Activated CD8-positive, alpha-beta memory T cell treated with anti-CD3 and anti-CD28 coated beads for 4 hours (primary cell): Measurements from ENCODE around the gene PIGV.

Source experiments
- DNase-seq, 2 donors: peaks; one replicate each; pipeline ENCODE4 v3.0.0-alpha.2; 2020; ENCODE audit warnings: low read depth in 2 of 2

Gene PIGV

DNA sequence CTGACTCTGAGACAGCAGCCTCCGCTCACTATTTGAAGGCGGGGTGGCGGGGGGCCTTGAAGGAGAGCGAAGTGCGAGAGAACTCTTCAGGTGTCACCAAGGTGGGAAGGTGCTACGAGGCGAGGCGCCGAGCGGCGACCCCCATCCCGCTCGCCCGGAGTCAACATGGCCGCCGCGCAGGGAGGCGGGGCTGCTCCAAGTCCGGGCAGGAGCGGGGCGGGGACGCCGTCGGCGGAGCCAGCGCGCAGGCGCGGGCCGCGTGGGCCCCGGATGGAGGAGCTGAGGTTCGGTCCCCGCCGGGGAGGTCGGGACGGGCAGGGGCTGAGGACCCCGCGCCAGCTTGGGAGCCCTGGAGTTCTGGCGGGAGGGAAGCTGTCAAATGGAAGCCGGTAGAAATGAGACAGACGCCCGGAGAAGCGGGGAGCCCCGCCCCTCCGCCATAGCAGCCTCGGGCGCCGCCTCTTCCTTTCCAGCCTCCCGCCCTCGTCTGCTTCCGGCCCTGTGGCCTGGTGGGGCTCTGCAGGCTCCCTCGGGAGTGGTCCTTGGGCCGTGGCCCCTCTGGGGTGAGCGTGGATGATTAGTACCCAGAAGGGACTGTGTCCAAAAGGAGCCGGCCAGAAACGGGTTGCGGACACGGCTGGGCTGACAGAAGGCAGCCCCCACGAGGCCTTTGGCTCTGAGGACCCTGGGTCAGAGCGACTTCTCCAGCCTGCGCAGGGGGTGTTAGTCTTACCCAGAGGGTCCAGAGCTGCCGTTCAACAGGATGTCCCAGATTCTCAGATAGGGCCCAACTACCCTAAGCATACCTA is at the start of gene PIGV:
TSS of gene PIGV (plus strand) at position 245 of the 809 bp plus-strand sequence. CDS start 2,866 bp downstream, outside the sequence.
- DNase-seq, result peak; percentile 74 to 78

DNA sequence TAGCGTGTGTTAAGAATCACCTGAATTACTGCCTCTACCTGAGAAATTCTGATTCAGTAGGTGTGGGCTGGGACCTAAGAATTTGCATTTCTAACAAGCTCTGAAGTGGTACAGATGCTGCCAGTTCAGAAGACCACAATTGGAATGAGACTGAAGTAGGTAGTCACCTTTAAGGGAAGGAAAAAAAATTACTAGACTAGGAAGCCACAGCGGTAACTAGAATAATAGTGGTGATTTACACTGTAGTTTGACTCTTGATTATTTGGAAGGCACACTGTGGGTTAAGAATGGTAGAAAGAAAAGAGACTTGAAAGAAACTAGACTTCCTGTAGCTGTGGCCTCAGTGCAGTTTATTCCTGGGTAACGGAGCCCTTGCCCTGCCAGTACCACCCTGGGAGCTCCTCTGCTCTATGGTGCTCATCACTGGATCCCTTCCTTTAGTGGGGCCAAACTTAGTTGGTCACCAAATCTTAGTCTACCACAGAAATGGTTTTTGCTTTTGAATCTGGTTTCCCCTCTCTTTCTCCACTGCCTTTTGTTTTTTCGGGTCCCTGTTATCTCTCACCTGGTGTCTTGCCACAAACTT is 48.3 kb upstream of the PIGV start:
- no peak for DNase-seq

DNA sequence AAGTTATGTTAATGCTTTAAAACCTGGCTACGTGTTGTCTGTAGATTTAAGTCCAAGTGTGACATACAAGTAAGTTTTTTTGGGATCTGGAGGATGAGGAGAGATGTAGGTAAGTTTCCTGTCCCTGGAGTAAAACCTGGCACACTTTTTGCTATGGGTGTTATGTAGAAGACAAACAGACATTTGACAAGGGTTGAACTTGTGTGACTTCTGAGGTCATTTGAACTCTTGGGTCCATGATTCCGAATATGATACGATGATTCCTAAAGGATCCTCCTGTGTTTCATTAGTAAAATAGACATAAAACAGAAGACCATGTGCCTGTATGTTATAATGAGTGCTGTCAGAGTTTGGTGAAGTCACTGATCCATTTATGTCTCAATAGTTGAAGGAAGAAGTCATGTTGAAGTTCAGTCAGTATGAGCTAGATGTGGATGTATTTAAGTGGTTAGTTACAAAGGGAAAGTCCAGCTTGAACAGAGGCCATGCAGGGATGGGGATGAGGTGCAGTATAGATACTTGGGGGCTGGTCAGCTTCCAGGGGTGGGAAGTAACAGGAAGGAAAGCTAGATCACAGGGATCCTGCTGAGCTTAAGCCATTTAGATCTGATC is 47.6 kb upstream of the PIGV start:
- no peak for DNase-seq

DNA sequence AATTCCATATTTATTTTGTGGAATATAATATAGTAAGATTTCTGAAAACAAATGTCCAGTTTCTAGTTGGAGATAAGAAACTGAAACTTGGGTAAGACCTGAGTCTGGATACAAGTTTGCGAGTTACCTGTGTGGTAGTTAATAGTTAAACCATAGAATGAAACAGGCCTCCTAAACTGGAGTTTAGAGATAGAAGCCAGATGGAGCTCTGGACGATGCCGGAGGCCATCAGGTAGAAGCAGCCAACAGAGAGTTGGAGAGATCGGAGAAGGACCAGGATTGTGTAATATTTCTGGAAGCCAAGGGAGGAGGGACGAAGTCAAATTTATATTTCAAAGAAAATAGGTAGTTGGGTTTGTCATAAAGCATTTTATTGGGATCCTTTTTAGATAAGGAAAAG is 46.8 kb upstream of the PIGV start:
- DNase-seq, result no peak

DNA sequence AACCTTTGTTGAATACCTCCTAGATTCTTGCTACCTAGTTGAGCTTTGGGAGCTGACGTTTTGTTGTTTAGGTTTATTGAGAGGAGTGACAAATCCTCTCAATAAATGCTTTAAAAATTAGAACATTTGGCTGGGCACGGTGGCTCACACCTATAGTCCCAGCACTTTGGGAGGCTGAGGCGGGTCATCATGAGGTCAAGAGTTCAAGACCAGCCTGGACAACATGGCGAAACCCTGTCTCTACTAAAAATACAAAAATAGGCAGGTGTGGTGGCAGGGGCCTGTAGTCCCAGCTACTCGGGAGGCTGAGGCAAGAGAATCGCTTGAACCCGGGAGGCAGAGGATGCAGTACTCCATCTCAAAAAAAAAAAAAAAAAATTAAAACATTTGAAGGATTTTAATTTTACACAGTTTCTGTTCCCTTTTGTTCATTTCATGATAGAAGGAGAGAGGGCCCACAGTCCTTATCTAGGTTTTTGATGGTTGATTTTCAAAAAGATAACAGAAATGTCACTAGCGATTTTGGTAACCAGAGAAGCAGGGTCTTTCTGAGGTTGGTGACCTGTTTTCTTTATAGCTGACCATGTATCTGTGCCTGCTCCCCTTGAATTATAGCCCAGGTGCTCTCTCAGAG is 44.2 kb upstream of the PIGV start:
- DNase-seq, result no peak

DNA sequence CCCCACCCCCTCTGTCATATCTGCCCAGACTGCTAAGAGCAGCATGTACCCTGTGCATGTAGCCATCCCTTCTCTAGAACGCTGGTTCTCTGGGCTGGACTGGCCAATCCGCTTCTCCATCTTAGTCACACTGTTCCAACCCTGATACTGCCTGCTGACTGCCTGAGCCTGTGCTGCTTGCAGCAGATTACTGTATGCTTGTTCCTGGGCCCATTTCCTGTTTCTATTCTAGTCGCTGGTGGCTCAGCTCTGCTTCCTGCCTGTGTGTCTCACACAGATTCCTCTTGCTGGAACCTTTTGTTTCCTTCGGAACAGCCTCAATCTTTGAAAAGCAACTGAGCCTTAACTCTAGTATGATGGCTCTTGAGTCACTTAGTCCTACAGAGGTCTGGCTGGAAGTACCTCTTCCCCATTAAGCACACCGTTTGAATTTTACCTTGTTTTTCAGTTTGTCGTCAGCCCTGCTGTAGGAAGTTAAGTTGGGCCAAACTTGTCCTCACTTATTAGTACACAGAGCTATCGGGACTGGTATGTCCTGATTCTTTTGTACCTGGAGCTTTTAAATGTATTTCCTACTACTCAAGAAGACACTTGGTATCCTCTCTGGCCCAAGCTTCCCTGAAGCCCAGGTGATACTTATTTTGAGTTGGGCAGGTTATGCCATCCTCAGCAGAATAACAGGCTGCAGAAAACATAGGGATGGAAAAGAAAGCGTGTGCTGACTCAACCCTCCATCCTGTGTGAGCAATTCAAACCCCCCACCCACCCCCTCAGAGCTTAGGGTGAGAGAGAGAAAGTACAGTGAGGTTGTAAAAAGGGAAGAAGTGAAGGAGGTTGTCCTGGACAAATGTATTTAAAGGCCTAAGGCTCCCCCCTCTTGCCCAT is 43.4 kb upstream of the PIGV start:
- peak; percentile 76 to 78 for DNase-seq

DNA sequence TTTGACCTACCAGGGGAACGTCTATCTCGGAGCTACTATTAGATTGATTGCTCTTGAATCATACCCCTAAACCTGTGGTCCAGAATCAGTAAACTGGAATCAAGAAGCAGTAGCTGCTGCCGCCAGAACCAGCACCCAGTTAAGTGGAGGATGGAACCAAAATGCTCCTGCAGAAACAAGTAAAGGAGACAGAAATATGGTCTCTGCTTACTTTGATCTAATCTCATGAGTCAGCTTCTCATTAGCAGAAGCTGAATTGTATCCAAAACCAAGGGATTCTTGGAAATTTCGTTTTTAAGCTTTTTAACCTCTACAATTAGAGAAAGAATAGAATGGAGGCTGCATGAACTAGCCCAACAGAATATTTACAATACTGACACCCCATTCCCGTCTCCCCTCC is 42.6 kb upstream of the PIGV start:
- no peak for DNase-seq

DNA sequence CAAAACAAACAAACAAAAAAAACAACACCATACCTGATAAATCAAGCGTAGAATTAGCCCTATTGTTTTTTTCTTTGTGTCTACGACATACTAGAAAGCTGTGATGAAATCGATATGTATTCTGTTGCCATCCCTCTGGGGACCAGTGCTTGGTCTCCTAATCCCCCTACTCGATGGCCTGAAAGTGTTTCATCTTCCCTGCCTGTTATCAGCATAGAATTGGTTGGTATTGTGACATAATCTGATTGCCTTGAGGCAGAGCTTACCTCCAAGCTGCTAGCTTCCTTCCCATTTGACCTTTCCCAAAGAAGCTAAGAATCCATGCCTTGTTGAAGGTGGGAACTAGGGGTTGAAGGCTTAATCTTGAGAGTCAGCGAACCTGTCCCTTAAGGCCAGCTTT is 40.7 kb upstream of the PIGV start:
- no peak for DNase-seq

DNA sequence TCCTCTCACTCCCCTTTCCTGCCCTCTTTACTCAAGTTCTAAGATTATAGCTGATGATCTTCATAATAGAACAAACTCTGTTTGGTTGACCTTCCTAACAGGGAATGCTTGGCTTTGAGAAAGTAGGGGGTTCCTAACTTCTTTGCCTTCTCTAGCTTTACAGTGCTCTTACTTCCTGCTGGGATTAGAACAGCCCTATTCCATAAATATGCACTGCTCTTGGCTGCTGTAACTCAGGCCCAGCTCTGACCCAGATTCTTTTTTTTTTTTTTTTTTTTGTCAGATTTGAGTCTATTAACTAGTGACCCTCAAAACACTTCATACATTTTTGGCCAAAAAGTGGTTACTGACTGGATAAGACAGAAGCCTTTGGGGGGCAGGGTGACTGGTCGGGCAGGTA is 39.4 kb upstream of the PIGV start:
- no peak for DNase-seq

DNA sequence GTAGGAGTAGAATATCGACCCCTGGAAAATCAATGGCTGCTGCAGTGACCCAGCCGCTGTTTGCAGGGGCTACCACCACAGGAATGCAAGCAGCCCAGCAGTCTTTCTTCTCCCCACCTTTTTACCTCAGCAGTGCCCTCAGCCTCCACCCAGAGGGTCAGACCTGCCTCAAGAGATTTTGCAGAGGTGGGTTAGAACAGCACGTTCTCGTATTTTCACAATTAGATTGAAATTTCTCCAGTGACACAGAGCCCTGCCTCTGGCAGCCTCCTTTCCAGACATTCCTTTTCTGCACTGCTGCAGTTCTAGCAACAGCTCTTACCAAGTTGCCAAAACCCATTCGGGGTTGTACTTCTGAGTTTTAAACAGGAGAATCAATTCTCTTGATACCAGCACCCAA is 38.3 kb upstream of the PIGV start:
- no peak for DNase-seq

DNA sequence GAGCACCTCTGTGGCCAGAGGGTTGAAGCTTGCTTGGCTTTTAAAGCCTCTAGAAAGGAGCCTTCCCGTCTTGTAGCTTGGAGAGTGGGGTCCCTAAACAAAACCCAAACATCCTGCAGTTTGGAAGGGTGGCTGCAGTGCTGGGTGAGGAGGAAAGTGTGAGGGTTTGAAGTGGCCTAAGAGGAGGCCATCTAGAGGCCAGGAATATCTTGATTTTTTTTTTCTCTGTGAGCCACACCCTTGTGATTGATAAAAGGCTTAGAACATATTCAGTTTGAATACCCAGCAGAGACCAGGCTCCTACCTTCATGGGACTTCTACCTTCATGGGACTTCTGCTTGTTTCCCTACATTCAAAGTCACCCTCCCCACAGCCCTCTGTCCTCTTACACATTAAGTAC is 37.3 kb upstream of the PIGV start:
- no peak for DNase-seq

DNA sequence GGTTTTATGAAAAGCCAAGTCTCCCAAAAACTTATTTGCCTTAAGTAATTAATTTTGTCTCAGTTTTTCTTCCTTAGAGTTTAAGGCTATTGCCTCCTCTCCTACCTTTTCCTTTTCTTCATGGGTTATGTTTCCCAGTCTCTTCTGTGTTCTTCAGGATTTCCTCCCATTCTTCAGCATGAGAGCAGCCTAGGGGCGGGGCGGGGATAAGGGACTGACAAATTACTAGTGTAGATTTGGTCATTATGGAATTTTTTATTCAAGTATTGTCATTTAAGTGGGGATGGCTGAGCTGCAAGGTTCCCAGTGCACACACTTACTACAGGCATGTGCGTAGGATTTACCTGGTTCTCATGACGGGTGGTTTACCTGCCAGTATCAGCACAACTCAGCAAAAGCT is 35.2 kb upstream of the PIGV start:
- no peak for DNase-seq

DNA sequence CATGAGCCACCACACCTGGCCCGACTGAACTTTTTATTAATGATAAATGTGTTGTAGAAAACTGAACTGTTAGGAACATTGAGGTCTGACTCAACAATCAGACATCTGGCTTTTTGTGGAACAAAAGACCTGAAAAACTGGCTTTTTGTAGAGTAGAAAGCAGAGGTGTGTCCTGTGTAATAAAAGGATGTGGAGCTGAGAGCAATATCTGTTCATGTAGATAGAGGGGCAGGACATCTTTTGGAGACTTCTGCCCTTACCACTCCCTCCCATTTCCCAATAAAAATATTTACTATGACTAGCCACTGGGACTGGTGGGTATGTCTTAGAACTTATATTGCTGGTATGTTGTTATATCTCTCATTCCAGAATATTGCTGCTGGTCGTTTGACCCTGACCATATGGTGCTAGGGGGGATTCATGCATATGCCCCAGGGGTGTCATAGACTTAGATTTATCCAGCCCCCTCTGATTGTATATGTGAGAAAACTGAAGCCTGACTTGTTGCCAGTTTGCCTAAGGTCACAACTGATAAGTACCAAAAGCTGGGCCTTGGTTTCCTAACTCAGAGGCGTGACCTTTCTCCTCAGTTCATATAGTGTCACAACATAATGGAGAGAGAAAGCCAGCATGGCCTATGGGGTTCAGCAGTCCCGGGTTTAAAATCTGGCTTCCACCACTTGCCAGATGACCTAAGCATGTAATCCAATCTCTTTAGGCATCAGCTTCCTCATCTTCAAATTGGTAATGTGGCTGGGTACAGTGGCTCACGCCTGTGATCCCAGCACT is 33.5 kb upstream of the PIGV start:
- DNase-seq, result no peak

DNA sequence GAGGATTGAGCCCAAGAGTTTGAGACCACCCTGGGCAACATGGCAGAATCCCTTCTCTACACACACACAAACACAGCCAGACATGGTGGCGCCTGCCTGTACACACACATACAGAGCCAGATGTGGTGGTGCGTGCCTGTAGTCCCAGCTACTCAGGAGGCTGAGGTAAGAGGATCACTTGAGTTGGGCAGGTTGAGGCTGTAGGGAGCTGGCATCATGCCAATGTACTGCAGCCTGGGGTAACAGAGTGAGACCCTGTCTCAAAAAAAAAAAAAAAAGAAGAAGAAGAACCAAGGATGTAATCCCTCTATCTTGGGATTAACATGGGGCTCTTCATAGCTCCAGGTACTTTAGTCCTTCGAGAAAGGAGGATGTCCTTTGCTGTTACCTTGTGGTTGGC is 29.4 kb upstream of the PIGV start:
- no peak for DNase-seq

DNA sequence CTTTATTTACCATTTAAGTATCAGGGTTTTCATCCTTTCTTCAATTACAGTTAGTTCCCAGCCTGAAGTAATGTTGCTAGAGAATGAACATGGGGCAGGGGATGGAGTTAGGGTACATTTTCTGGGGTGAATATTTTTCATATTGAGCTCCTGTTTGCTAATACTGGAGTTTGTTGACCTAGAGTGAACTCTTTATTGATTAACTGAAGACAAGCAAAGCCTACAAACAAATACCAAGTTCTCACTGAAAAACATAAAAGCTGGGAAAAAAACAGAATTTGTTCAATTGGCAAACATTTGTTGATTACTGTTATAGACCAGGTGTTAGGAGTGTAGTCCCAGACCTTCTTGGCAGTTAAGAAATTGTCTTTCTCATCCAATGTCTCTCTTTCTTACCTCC is 28.2 kb upstream of the PIGV start:
- no peak for DNase-seq

DNA sequence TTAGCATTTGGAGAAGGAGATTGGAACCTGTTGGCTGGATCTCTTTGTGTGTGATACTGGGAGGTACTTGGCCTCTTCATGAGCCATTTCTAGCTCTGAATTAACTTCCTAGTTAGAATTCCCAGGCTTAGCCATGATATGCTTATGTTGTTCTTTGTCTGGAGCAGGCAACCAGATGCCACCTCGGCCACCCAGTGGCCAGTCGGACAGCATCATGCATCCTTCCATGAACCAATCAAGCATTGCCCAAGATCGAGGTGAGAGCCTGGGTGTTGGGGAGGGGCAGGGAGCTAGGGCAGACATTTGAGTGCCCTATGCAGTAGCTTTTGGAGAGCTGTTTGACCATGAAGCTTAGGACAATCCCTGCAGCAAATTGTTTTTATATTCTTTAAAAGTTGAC is 26.5 kb upstream of the PIGV start:
- DNase-seq, result no peak

DNA sequence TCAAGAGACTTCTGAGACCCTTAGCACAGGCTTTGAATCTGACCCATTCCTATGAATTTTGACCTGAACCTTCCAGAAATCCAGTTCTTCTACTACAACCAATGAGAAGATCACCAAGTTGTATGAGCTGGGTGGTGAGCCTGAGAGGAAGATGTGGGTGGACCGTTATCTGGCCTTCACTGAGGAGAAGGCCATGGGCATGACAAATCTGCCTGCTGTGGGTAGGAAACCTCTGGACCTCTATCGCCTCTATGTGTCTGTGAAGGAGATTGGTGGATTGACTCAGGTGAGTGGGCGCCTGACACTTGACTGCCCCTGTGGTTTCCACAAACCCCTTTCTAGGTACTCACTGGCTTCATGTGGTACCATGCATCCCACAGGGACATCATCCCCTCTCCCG is 20.0 kb upstream of the PIGV start:
- DNase-seq, result no peak

DNA sequence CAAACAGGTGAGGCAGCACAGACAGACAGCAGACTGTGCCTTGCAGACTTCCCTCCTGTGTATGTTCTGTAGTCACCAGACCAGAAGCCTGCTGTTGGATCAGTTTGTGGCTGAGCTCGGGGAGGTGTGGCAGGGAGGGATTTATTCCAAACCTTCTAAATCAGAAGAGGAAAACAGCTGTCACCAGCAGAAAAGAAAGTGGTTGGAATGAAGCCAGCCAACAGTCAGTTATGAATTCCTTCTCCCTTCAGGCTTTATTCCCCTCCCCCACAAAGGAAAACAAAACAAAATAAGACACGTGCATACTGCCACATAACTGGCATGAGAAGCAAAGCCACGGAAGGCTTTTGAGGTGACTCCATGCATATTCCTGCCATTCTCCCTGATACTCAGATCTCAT is 19.0 kb upstream of the PIGV start:
- no peak for DNase-seq

DNA sequence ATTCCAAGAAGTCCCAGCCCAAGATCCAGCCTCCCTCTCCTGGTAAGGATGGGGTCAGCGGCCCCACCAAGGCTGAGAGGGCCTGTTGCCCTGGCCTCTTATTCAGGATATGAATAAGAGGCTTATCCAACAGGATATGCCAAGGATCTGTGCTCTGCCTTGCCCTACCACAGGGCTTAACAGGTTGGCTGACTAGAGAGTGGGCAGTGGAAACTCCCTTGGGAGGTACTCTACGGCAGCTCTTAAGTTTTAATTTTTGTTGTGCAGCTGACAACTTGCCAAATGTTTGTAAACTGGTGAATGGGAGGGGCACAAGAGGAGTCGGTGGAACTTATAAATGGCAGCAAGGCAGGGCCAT is 16.5 kb upstream of the PIGV start:
- DNase-seq, result no peak

DNA sequence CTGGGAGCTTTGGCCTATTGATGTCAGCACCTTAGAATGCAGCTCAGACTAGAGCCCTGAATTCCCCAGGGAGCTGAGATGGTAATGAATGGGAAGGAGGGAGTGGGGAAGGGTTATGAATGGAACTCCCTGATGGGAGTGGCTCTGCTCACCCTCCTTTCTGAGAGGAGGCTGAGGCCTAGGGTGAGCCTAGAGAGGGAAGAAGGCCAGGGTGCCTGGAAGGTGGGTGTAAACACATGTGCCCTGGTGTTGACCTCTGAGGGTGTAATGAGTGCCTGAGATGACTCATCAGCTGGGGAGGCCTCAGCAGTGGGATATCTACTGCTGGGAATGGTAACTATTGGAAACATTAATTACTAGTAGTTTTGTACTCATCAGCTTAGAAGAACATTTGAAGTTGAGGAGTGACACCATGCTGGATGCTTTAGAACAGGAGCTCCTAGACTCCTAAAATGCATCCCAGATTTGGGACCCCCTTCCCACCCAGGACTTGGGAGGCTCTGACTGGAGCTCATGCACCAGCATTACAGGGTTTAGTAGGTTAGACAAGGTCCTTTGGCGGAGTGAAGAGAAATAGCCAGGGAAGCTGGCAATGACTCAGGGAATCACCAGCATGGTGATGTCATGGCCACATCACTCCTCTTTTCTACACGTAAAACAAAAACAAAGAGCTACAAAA is 16.0 kb upstream of the PIGV start:
- no peak for DNase-seq

DNA sequence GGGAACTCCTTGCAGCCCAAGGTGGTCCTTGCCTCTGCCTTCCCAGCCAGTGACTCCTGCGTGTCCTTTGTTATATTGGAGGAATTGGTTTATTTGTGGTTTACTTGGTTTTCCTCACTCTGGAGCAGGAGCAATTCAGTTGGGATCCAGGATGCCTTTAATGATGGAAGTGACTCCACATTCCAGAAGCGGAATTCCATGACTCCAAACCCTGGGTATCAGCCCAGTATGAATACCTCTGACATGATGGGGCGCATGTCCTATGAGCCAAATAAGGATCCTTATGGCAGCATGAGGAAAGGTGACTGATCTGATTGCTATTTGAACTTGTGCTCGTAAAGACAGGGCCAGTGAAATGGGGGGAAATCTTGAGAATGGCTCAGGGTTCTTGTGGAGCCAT is 15.1 kb upstream of the PIGV start:
- DNase-seq, result no peak
